ENCODE results near the gene DNAAF9.
A peak's percentile ranks its signal among the peaks of the same experiment; 100 is the strongest.

Gene DNAAF9

DNA sequence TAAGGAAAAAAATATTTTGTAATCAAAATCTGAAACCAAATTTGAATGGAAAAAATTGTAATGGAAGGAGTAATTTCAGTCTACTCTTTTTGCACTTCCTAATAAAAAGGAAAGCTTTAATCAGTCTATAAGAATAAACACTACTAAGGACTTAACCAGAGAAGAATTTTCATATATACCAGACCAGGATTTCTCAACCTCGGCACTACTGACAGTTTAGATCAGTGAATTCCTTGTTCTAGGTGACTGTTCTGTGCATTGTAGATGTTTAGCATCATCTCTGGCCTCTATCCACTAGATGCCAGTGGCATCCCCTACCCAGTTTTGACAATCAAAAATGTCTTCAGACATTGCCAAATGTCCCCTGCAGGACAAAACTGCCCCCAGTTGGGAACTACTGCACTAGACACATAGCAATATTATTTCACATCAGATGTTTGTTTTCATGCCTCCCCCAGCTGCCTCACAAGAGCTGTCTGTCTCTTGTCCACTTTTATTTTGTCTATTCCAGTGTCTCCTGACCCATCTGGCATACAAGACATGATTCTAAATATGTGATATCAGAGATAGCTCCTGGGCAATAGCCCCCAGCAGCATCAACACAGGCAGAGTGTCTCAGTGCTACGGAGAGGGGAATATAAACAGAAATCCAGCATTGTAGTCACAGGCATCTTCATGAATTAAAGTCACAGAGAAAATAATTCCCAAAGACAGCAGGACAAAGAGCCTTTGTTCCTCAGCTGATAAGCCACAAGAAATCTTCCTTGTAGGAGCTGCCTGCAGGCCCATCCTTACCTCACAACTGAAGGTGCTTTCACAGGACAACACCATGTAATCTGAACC, 27.0 kb downstream of the DNAAF9 start:
- H3K9me3 ChIP-seq (ENCODE audit: insufficient read depth, low read depth, low read length): no peaks in the 10 kb centered on the region
- H3K9ac ChIP-seq (ENCODE audit: low read depth, low read length, poor library complexity, severe bottlenecking): no peak overlapping the region
- peaks cover 22% of the 10 kb centered on the region for H3K79me2 ChIP-seq (ENCODE audit: insufficient read depth, low read length)
- H3K4me3 ChIP-seq (ENCODE audit: low read length, poor library complexity, severe bottlenecking): no peak overlapping the region
- peaks cover 2% of the 10 kb centered on the region for H4K20me1 ChIP-seq (ENCODE audit: insufficient read depth, low read length, poor library complexity, severe bottlenecking)
- H3F3A ChIP-seq (ENCODE audit: low read depth): no peaks in the 10 kb centered on the region
- TF ChIP-seq, protein P1, sequence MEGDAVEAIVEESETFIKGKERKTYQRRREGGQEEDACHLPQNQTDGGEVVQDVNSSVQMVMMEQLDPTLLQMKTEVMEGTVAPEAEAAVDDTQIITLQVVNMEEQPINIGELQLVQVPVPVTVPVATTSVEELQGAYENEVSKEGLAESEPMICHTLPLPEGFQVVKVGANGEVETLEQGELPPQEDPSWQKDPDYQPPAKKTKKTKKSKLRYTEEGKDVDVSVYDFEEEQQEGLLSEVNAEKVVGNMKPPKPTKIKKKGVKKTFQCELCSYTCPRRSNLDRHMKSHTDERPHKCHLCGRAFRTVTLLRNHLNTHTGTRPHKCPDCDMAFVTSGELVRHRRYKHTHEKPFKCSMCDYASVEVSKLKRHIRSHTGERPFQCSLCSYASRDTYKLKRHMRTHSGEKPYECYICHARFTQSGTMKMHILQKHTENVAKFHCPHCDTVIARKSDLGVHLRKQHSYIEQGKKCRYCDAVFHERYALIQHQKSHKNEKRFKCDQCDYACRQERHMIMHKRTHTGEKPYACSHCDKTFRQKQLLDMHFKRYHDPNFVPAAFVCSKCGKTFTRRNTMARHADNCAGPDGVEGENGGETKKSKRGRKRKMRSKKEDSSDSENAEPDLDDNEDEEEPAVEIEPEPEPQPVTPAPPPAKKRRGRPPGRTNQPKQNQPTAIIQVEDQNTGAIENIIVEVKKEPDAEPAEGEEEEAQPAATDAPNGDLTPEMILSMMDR (conservative IDR thresholded peaks at IDR 0.05; ENCODE audit: low read length): no peak
- TF ChIP-seq EZH2phosphoT487 (IDR thresholded peaks at IDR 0.05; ENCODE audit: borderline replicate concordance): no peak
- H3K36me3 ChIP-seq (ENCODE audit: insufficient read depth, low read length): peaks cover 39% of the 10 kb centered on the region; the same call in 1 of the 2 replicates
- H3K9me2 ChIP-seq (replicated peaks; ENCODE audit: low read depth, low read length): no peaks in the 10 kb centered on the region
- peaks cover 27% of the 10 kb centered on the region for H3K4me1 ChIP-seq (ENCODE audit: insufficient read depth, low read length, poor library complexity, severe bottlenecking)
- no peak overlapping the region for H3K4me2 ChIP-seq (ENCODE audit: low read depth, low read length, poor library complexity, severe bottlenecking)
- no peak overlapping the region for H2AFZ ChIP-seq (ENCODE audit: low read length)
- H3K27me3 ChIP-seq (ENCODE audit: insufficient read depth, low read length, poor library complexity, severe bottlenecking): no peaks in the 10 kb centered on the region

DNA sequence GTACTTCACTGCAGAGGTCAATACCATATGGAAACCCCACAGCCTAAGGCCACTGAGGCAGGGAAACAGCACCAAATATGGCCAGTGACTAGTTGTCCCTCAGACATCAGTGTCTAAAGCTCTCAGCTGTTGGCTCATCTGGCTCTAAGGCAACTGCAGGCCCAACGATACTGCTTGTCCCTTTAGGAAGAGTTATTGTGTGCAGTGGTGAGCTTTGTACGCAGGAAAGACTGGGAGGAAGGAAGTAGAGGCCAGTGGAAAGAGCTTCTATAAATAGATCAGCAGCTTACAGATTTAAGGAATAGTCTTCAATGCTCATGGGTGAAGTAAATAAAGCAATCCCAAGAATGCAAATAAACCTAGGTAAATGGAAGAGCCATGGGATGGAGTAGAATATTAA, 29.3 kb downstream of the DNAAF9 start:
- Histone ChIP-seq H3K4me1 (ENCODE audit: insufficient read depth, low read length, poor library complexity, severe bottlenecking) (peaks cover 12% of the 10 kb centered on the region), H3K9ac (ENCODE audit: low read depth, low read length, poor library complexity, severe bottlenecking) (no peak overlapping the region), H3K27me3 (ENCODE audit: insufficient read depth, low read length, poor library complexity, severe bottlenecking) (no peaks in the 10 kb centered on the region), H4K20me1 (ENCODE audit: insufficient read depth, low read length, poor library complexity, severe bottlenecking) (no peaks in the 10 kb centered on the region), H3K4me3 (ENCODE audit: low read length, poor library complexity, severe bottlenecking) (no peak overlapping the region), H2AFZ (ENCODE audit: low read length) (no peak overlapping the region), H3K9me3 (ENCODE audit: insufficient read depth, low read depth, low read length) (no peaks in the 10 kb centered on the region), H3K79me2 (ENCODE audit: insufficient read depth, low read length) (0 out of 2 replicates have a peak, but pooled peaks cover 3% of the 10 kb centered on the region), H3K36me3 (ENCODE audit: insufficient read depth, low read length) (peaks cover 63% of the 10 kb centered on the region), H3K9me2 (replicated peaks; ENCODE audit: low read depth, low read length) (no peaks in the 10 kb centered on the region), H3F3A (ENCODE audit: low read depth) (no peaks in the 10 kb centered on the region), H3K4me2 (ENCODE audit: low read depth, low read length, poor library complexity, severe bottlenecking) (peak overlapping the region; percentile 28)
- TF ChIP-seq, protein P1 (conservative IDR thresholded peaks at IDR 0.05; ENCODE audit: low read length): no peak
- TF ChIP-seq EZH2phosphoT487 (IDR thresholded peaks at IDR 0.05; ENCODE audit: borderline replicate concordance): no peak

DNA sequence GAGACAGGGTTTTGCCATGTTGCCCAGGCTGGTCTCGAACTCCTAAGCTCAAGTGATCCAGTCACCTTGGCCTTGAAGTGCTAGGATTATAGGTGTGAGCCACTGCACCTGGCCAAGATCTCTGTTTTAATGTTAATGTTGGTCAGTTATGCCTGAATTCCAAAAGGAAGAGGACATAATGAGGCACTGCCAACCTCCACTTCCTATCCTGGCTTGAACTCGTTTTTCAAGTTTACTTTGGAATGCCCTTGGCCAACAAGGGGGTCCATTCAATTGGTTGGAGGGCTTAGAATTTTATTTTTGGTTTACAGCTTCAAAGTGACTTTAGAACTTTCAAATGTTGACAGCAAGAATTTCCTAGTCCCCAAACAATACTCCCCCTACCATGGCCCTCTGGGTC, 29.8 kb downstream of the DNAAF9 start:
- Histone ChIP-seq H3K4me2 (ENCODE audit: low read depth, low read length, poor library complexity, severe bottlenecking) (no peak overlapping the region), H3K9ac (ENCODE audit: low read depth, low read length, poor library complexity, severe bottlenecking) (no peak overlapping the region), H3K4me1 (ENCODE audit: insufficient read depth, low read length, poor library complexity, severe bottlenecking) (peaks cover 12% of the 10 kb centered on the region), H3K4me3 (ENCODE audit: low read length, poor library complexity, severe bottlenecking) (no peak overlapping the region), H3K9me3 (ENCODE audit: insufficient read depth, low read depth, low read length) (no peaks in the 10 kb centered on the region), H3K9me2 (replicated peaks; ENCODE audit: low read depth, low read length) (no peaks in the 10 kb centered on the region), H3K27me3 (ENCODE audit: insufficient read depth, low read length, poor library complexity, severe bottlenecking) (no peaks in the 10 kb centered on the region), H3K36me3 (ENCODE audit: insufficient read depth, low read length) (peaks cover 67% of the 10 kb centered on the region), H2AFZ (ENCODE audit: low read length) (no peak overlapping the region), H3K79me2 (ENCODE audit: insufficient read depth, low read length) (0 out of 2 replicates have a peak, but pooled peaks cover 3% of the 10 kb centered on the region), H3F3A (ENCODE audit: low read depth) (no peaks in the 10 kb centered on the region), H4K20me1 (ENCODE audit: insufficient read depth, low read length, poor library complexity, severe bottlenecking) (no peaks in the 10 kb centered on the region)
- no peak for TF ChIP-seq EZH2phosphoT487 (IDR thresholded peaks at IDR 0.05; ENCODE audit: borderline replicate concordance)
- TF ChIP-seq, protein P1 (conservative IDR thresholded peaks at IDR 0.05; ENCODE audit: low read length): no peak

Data from Loucy (cell line).